ENCODE results near the gene UGDH. TPM values are rescaled to one million over a fixed set of nuclear protein-coding genes. Genes with fewer than 3 reads are reported as not detected.
A peak's percentile ranks its signal among the peaks of the same experiment; 100 is the strongest.

Gene UGDH
- total RNA-seq, 4 donors from 2014 or later, result 293 to 849 (median 479) TPM

DNA sequence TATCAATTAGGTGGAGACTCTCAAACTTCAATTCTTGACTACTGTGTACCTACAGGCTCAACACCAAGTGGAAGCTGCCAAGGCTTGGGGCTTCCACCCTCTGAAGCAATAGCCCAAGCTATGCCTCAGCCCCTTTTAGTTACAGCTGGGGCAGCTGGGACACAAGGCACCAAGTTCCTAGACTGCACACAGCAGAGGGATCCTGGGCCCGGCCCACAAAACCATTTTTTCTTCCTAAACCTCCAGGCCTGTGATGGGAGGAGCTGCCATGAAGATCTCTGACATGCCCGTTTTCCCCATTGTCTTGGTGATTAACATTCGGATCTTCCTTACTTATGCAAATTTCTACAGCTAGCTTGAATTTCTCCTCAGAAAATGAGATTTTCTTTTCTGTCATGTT is 3.4 kb upstream of the UGDH start:
- Histone ChIP-seq H3K9me3 (no peaks in the 10 kb centered on the region), H3K27ac (no peak overlapping the region), H3K36me3 (peaks cover 0 to 15% (median 0%) of the 10 kb centered on the region in 4 donors), H3K27me3 (no peaks in the 10 kb centered on the region), H3K4me1 (peaks cover 7 to 26% (median 18%) of the 10 kb centered on the region in 4 donors), H3K4me3 (no peak overlapping the region)
- intact Hi-C loops (cut with DNase I; ENCODE audit: low total_unique reads), result no loop called here
- TF ChIP-seq, protein P1, sequence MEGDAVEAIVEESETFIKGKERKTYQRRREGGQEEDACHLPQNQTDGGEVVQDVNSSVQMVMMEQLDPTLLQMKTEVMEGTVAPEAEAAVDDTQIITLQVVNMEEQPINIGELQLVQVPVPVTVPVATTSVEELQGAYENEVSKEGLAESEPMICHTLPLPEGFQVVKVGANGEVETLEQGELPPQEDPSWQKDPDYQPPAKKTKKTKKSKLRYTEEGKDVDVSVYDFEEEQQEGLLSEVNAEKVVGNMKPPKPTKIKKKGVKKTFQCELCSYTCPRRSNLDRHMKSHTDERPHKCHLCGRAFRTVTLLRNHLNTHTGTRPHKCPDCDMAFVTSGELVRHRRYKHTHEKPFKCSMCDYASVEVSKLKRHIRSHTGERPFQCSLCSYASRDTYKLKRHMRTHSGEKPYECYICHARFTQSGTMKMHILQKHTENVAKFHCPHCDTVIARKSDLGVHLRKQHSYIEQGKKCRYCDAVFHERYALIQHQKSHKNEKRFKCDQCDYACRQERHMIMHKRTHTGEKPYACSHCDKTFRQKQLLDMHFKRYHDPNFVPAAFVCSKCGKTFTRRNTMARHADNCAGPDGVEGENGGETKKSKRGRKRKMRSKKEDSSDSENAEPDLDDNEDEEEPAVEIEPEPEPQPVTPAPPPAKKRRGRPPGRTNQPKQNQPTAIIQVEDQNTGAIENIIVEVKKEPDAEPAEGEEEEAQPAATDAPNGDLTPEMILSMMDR (IDR thresholded peaks at IDR 0.05), result no peak
- no peak for TF ChIP-seq EP300 (IDR thresholded peaks at IDR 0.05; ENCODE audit: low read depth)
- TF ChIP-seq POLR2AphosphoS5 (IDR thresholded peaks at IDR 0.05), result no peak
- TF ChIP-seq POLR2A (IDR thresholded peaks at IDR 0.05), result no peak
- 93 to 99% methylated on average over 3 of the region's 3 CpGs for WGBS, 2 donors (ENCODE audit: low coverage in 1 of 2)
- no peak for DNase-seq
- in situ Hi-C loops (cut with MboI; ENCODE audit: low pct_ligation_motif_present in 1 of 4, low pct_unique_long_range_greater_than_20kb in 1 of 4, low sequenced_read_pairs in 3 of 4), result no loop called here

DNA sequence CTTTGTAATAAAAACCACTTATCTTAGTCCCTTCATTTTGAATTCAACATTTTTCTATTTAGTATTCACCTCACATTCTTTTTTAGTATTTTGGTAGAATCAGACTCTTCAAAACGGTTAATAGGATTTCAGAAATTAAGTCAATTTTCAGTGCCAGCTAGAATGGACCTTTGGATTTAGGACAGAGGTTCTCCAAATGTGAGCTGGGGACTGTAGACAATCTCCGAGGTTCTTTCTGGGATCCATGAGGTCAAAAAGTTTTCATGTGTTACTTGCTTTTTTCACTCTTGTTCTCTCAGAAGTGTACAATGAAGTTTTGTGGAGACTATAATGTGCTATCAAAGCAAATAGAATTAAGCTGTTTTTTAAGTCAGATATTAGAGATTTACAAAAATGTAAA is 2.3 kb upstream of the UGDH start:
- TF ChIP-seq POLR2A (IDR thresholded peaks at IDR 0.05) (no peak), EP300 (IDR thresholded peaks at IDR 0.05; ENCODE audit: low read depth) (no peak), POLR2AphosphoS5 (IDR thresholded peaks at IDR 0.05) (no peak)
- TF ChIP-seq, protein P1 (IDR thresholded peaks at IDR 0.05), result no peak
- peak overlapping the region in 1 of 4 donors; percentile 96 for H3K27ac ChIP-seq
- no peak for DNase-seq
- peaks cover 0 to 15% (median 0%) of the 10 kb centered on the region in 4 donors for H3K36me3 ChIP-seq
- whole genome bisulfite sequencing, 2 donors (ENCODE audit: low coverage in 1 of 2), result 73 to 83% methylated on average over 2 of the region's 2 CpGs
- intact Hi-C loops (cut with DNase I; ENCODE audit: low total_unique reads), result loop anchor here (5.0 kb wide), 1 partner anchor 108 kb away; the partner anchor contains the start of gene SMIM14
- in situ Hi-C loops (cut with MboI; ENCODE audit: low pct_ligation_motif_present in 1 of 4, low pct_unique_long_range_greater_than_20kb in 1 of 4, low sequenced_read_pairs in 3 of 4), result loop anchor here in 1 of 4 donors (5.0 kb wide), 1 partner anchor 108 kb away; the partner anchor contains the start of gene SMIM14
- peaks cover 7 to 35% (median 19%) of the 10 kb centered on the region in 4 donors for H3K4me1 ChIP-seq
- no peak overlapping the region for H3K4me3 ChIP-seq
- no peaks in the 10 kb centered on the region for H3K27me3 ChIP-seq
- no peaks in the 10 kb centered on the region for H3K9me3 ChIP-seq

DNA sequence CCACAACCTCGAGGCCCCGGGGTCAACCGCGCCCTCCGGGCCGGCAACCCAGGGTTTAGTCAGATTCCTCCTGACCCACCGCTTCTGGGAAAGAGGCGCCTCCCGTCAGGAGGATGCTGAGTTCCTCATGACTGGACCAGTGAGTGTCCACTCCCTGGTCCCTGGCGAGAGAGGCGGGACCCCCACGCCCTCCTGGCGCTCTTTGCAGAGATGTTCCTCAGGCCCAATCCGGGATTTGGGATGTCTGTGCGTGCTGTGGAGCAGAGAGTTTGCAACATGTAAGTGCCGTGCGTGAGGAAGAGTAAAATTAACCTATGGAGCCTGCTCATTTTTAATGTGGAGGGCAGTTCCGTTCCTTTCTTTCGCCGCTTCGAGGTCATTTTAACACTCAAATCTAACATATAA is 824 bp upstream of the UGDH start:
- no peak for DNase-seq
- intact Hi-C loops (cut with DNase I; ENCODE audit: low total_unique reads), result loop anchor here (5.0 kb wide), 1 partner anchor 109 kb away; the partner anchor contains the start of gene SMIM14
- Histone ChIP-seq H3K27me3 (no peaks in the 10 kb centered on the region), H3K27ac (peak overlapping the region; percentile 93 to 97 (median 96)), H3K36me3 (peaks cover 0 to 13% (median 0%) of the 10 kb centered on the region in 4 donors), H3K4me3 (peak overlapping the region; percentile 61 to 94 (median 86)), H3K9me3 (no peaks in the 10 kb centered on the region), H3K4me1 (peaks cover 7 to 46% (median 23%) of the 10 kb centered on the region in 4 donors)
- TF ChIP-seq POLR2A (IDR thresholded peaks at IDR 0.05), result no peak
- TF ChIP-seq, protein P1 (IDR thresholded peaks at IDR 0.05), result no peak
- TF ChIP-seq POLR2AphosphoS5 (IDR thresholded peaks at IDR 0.05), result no peak
- no peak for TF ChIP-seq EP300 (IDR thresholded peaks at IDR 0.05; ENCODE audit: low read depth)
- WGBS, 2 donors (ENCODE audit: low coverage in 1 of 2), result 0 to 3% methylated on average over 4 to 21 of the region's 21 CpGs
- in situ Hi-C loops (cut with MboI; ENCODE audit: low pct_ligation_motif_present in 1 of 4, low pct_unique_long_range_greater_than_20kb in 1 of 4, low sequenced_read_pairs in 3 of 4), result loop anchor here in 1 of 4 donors (5.0 kb wide), 1 partner anchor 109 kb away; the partner anchor contains the start of gene SMIM14

DNA sequence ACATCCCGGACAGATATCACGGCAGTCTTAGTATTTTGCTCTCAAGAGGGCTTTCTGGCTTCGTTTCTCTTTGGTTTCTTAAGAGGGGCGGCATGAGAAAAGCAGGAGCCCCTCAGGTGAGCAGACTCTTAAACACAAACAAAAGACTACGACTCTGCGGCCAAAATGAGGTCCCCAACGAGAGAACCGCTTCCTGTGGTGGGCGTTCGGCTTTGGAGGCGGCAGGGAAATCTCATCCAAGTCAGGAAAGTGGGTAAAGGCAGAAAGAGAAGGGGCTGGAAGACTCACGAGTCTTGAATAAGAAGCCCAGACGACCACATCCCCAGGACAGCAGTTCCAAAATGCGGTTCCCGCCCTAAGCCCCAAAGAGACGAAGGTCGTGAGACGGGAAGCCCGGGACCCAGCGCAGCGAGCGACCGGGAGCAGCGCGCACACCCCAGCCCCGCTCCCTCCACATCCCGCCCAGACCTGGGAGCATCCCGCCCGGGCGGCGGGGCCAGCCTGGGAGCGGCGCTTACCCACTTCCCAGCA is 409 bp downstream of the UGDH start:
- intact Hi-C loops (cut with DNase I; ENCODE audit: low total_unique reads) (loop anchor here (5.0 kb wide), 1 partner anchor 110 kb away; the partner anchor contains the start of gene SMIM14), in situ Hi-C loops (cut with MboI; ENCODE audit: low pct_ligation_motif_present in 1 of 4, low pct_unique_long_range_greater_than_20kb in 1 of 4, low sequenced_read_pairs in 3 of 4) (loop anchor here in 1 of 4 donors (5.0 kb wide), 1 partner anchor 110 kb away; the partner anchor contains the start of gene SMIM14)
- 0% methylated on average over 28 of the region's 33 CpGs; no CpG with 5 or more reads in 1 of the 2 donors for WGBS, 2 donors (ENCODE audit: low coverage in 1 of 2)
- peak overlapping the region; percentile 93 to 97 (median 96) for H3K27ac ChIP-seq
- H3K27me3 ChIP-seq, result no peaks in the 10 kb centered on the region
- no peak for TF ChIP-seq POLR2A (IDR thresholded peaks at IDR 0.05)
- TF ChIP-seq POLR2AphosphoS5 (IDR thresholded peaks at IDR 0.05), result no peak
- TF ChIP-seq, protein P1 (IDR thresholded peaks at IDR 0.05), result no peak
- no peak for TF ChIP-seq EP300 (IDR thresholded peaks at IDR 0.05; ENCODE audit: low read depth)
- no peaks in the 10 kb centered on the region for H3K9me3 ChIP-seq
- peak overlapping the region; percentile 85 to 94 (median 88) for H3K4me3 ChIP-seq
- H3K36me3 ChIP-seq, result peaks cover 0 to 1% (median 0%) of the 10 kb centered on the region in 4 donors
- no peak for DNase-seq
- peaks cover 7 to 56% (median 25%) of the 10 kb centered on the region in 4 donors for H3K4me1 ChIP-seq

All from transverse colon (tissue), 4 donors.